Measurements from ENCODE around the gene FER. TPM values are rescaled to one million over a fixed set of nuclear protein-coding genes. Genes with fewer than 3 reads are reported as not detected.

The FER gene
- total and polyA plus RNA-seq, 2 of the 8 experiments (the other 6 are each of a cell fraction or from before 2014, with no cell fraction given) = 1.3 to 15.8 TPM

DNA sequence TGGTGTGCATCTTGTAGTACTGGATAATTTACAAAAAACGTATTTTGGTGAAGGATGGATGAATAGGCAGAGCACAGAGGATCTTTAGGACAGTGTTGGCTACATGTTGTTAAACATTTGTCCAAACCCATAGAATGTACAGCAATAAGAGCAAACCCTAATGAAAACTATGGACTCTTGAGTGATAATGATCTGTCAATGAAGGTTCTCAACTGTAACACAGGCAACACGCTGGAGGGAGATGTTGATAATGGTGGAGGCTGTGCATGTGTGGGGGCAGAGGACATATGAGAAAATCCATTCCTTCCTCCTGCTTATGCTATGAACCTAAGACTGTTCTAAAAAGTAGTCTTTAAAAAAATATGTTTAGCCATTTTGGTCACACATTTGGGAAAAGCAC, 194.0 kb downstream of the FER start:
- no peak overlapping the region for H4K91ac ChIP-seq (replicated peaks; ENCODE audit: insufficient read length, low read length)
- H3K79me1 ChIP-seq (ENCODE audit: low read depth, low read length) = no peaks in the 10 kb centered on the region
- H2AK5ac ChIP-seq (ENCODE audit: low read depth, low read length) = no peak overlapping the region
- no peak overlapping the region for H2AFZ ChIP-seq (ENCODE audit: low read length)
- H2BK5ac ChIP-seq (ENCODE audit: low read depth, low read length) = no peak overlapping the region
- no peaks in the 10 kb centered on the region for H3K9me3 ChIP-seq (ENCODE audit: insufficient read depth in 2 of 2, low read depth in 1 of 2, low read length in 1 of 2)
- H3K4me3 ChIP-seq (ENCODE audit: extremely low read depth in 1 of 4, insufficient read depth in 2 of 4, low read depth in 3 of 4, low read length in 4 of 4) = no peak overlapping the region
- POLR2A ChIA-PET (ENCODE audit: partially characterized antibody) = no interaction called here
- no peak overlapping the region for H3K4ac ChIP-seq (replicated peaks; ENCODE audit: insufficient read length, low read depth, low read length)
- no peak for DNase-seq (ENCODE audit: low read depth in 1 of 2, low spot score in 2 of 2)
- H3K9ac ChIP-seq (replicated peaks in 1 of 4; ENCODE audit: extremely low read depth in 1 of 4, low read depth in 3 of 4, low read length in 3 of 4) = no peak overlapping the region
- no peak overlapping the region for H3K56ac ChIP-seq (replicated peaks; ENCODE audit: insufficient read length, low read depth, low read length)
- CTCF ChIA-PET (ENCODE audit: partially characterized antibody) = no interaction called here
- no peak overlapping the region for H2BK12ac ChIP-seq (ENCODE audit: low read depth, low read length)
- 88% methylated on average over 2 of the region's 2 CpGs; no CpG with 5 or more reads in 1 of the 2 experiments for WGBS, 2 experiments (ENCODE audit: extremely low coverage in 1 of 2, insufficient coverage in 1 of 2, insufficient read length in 1 of 2, insufficient replicate concordance in 2 of 2, low coverage in 1 of 2, low lambda C conversion rate in 2 of 2, missing lambda C conversion rate in 1 of 2)
- no peak overlapping the region for H3K27ac ChIP-seq (ENCODE audit: low read depth, low read length)
- H2BK15ac ChIP-seq (ENCODE audit: low read length) = no peak overlapping the region
- no peaks in the 10 kb centered on the region for H3K27me3 ChIP-seq (replicated peaks in 1 of 4; ENCODE audit: control insufficient read depth in 3 of 4, extremely low read depth in 1 of 4, insufficient read depth in 3 of 4, low read length in 3 of 4)
- no peak overlapping the region for H4K8ac ChIP-seq (ENCODE audit: extremely low read depth, insufficient read depth, low read length)
- H4K20me1 ChIP-seq (replicated peaks in 1 of 2; ENCODE audit: control insufficient read depth in 1 of 2, insufficient read depth in 2 of 2, low read length in 2 of 2) = no peaks in the 10 kb centered on the region
- H2BK20ac ChIP-seq (ENCODE audit: low read length) = no peak overlapping the region
- no peaks in the 10 kb centered on the region for H3K23me2 ChIP-seq (ENCODE audit: low read depth, low read length)
- no peak for FAIRE-seq
- H3K18ac ChIP-seq (ENCODE audit: extremely low read depth, low read length) = no peak overlapping the region
- no peaks in the 10 kb centered on the region for H3K36me3 ChIP-seq (ENCODE audit: control insufficient read depth in 2 of 4, insufficient read depth in 4 of 4, low read length in 3 of 4)
- H4K5ac ChIP-seq (ENCODE audit: insufficient read length, low read depth, low read length) = no peak overlapping the region
- H3K4me1 ChIP-seq (replicated peaks in 1 of 4; ENCODE audit: control insufficient read depth in 3 of 4, insufficient read depth in 4 of 4, low read length in 3 of 4) = no peaks in the 10 kb centered on the region; a peak in 1 of 7 replicates
- no peak overlapping the region for H3K14ac ChIP-seq (ENCODE audit: insufficient read length)
- TF ChIP-seq CHD1 (IDR thresholded peaks at IDR 0.05; ENCODE audit: low read depth, low read length) (no peak), RBBP5 (IDR thresholded peaks at IDR 0.05; ENCODE audit: borderline replicate concordance, low read depth, low read length) (no peak), SP1 (IDR thresholded peaks at IDR 0.05; ENCODE audit: low read depth, low read length) (no peak), POLR2A (IDR thresholded peaks at IDR 0.05; ENCODE audit: control extremely low read depth in 1 of 2, low read depth in 2 of 2, low read length in 2 of 2) (no peak), SAP30 (IDR thresholded peaks at IDR 0.05; ENCODE audit: insufficient read depth, insufficient replicate concordance, low read length) (no peak), SIN3A (conservative IDR thresholded peaks at IDR 0.05 in 1 of 2, IDR thresholded peaks at IDR 0.05 in 1 of 2; ENCODE audit: low read depth in 1 of 2, low read length in 2 of 2) (no peak), SUZ12 (IDR thresholded peaks at IDR 0.05; ENCODE audit: low read length) (no peak), HDAC2 (IDR thresholded peaks at IDR 0.05; ENCODE audit: borderline replicate concordance in 1 of 2, low read depth in 2 of 2, low read length in 2 of 2) (no peak), POLR2AphosphoS5 (IDR thresholded peaks at IDR 0.05; ENCODE audit: low read depth, low read length) (no peak), SIRT6 (IDR thresholded peaks at IDR 0.05; ENCODE audit: low read length) (no peak), CEBPB (IDR thresholded peaks at IDR 0.05; ENCODE audit: low read depth, low read length) (no peak), GTF2F1 (IDR thresholded peaks at IDR 0.05; ENCODE audit: borderline replicate concordance, low read depth, low read length) (no peak)
- TF ChIP-seq, protein P1, sequence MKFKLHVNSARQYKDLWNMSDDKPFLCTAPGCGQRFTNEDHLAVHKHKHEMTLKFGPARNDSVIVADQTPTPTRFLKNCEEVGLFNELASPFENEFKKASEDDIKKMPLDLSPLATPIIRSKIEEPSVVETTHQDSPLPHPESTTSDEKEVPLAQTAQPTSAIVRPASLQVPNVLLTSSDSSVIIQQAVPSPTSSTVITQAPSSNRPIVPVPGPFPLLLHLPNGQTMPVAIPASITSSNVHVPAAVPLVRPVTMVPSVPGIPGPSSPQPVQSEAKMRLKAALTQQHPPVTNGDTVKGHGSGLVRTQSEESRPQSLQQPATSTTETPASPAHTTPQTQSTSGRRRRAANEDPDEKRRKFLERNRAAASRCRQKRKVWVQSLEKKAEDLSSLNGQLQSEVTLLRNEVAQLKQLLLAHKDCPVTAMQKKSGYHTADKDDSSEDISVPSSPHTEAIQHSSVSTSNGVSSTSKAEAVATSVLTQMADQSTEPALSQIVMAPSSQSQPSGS (IDR thresholded peaks at IDR 0.05; ENCODE audit: low read length) = no peak
- no peaks in the 10 kb centered on the region for H3K79me2 ChIP-seq (ENCODE audit: control insufficient read depth in 1 of 2, insufficient read depth in 2 of 2, low read length in 2 of 2)
- H3K4me2 ChIP-seq (ENCODE audit: insufficient read depth in 1 of 2, low read depth in 2 of 2, low read length in 2 of 2) = no peak overlapping the region
- no peak overlapping the region for H2BK120ac ChIP-seq (replicated peaks; ENCODE audit: low read depth, low read length)
- no peak overlapping the region for H3K23ac ChIP-seq (ENCODE audit: insufficient read length)
